Cardiac fibroblast (primary cell): ENCODE data around the gene SCMH1.

Experiments used
- DNase-seq, 2 donors: peaks; one replicate each; pipeline versions ENCODE4 v3.0.0 to v3.0.0-alpha.2; 2010; ENCODE audit warnings: low read depth in 2 of 2
- H3K4me3 ChIP-seq, 2 donors: replicated peaks in 1 of 2; 1 replicate in 1 of 2; 2 replicates in 1 of 2; pipeline ENCODE4 v1.5.1; 2011; ENCODE audit warnings: low read depth in 2 of 2, low read length in 2 of 2, mild to moderate bottlenecking in 2 of 2, moderate library complexity in 1 of 2
- TF ChIP-seq, protein P1 (sequence below): IDR thresholded peaks from one replicate; pipeline ENCODE4 v1.5.1; 2011; ENCODE audit warnings: low read depth, mild to moderate bottlenecking, low read length, inconsistent platforms

SCMH1 gene

GRCh38 chr1:41160498-41161110, 81.5 kb downstream of the SCMH1 start:
- no peak for DNase-seq
- H3K4me3 ChIP-seq = no peak overlapping the region
- TF ChIP-seq, protein P1, sequence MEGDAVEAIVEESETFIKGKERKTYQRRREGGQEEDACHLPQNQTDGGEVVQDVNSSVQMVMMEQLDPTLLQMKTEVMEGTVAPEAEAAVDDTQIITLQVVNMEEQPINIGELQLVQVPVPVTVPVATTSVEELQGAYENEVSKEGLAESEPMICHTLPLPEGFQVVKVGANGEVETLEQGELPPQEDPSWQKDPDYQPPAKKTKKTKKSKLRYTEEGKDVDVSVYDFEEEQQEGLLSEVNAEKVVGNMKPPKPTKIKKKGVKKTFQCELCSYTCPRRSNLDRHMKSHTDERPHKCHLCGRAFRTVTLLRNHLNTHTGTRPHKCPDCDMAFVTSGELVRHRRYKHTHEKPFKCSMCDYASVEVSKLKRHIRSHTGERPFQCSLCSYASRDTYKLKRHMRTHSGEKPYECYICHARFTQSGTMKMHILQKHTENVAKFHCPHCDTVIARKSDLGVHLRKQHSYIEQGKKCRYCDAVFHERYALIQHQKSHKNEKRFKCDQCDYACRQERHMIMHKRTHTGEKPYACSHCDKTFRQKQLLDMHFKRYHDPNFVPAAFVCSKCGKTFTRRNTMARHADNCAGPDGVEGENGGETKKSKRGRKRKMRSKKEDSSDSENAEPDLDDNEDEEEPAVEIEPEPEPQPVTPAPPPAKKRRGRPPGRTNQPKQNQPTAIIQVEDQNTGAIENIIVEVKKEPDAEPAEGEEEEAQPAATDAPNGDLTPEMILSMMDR = no peak

DNA sequence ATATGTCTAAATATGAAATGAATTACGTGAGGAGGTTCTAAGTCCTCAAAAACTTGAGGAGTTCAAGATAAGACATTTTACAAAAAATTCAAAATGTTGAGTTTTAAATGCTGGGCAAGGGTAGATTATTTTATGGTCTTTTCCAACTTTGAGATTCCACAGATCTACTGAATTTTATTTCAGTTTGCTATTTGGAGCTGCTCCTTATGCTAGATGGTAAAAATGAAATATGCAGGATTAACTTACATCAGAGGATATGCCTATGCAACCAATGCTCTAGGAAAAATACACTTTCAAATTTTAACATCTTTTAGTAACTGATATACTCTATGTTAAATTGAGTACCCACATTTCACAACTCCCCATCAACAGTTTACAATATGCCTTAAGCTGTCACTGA, 83.1 kb downstream of the SCMH1 start:
- TF ChIP-seq, protein P1 = no peak
- no peak overlapping the region for H3K4me3 ChIP-seq
- no peak for DNase-seq

GRCh38 chr1:41158147-41158875, 83.8 kb downstream of the SCMH1 start:
- TF ChIP-seq, protein P1 = no peak

GRCh38 chr1:41155105-41155504, 87.0 kb downstream of the SCMH1 start:
- DNase-seq = no peak
- TF ChIP-seq, protein P1 = no peak
- no peak overlapping the region for H3K4me3 ChIP-seq

More at GRCh38 chr1:41158147-41158875, 83.8 kb downstream of the SCMH1 start:
- DNase-seq = no peak
- no peak overlapping the region for H3K4me3 ChIP-seq

GRCh38 chr1:41153750-41154274, 88.3 kb downstream of the SCMH1 start:
- TF ChIP-seq, protein P1 = no peak
- H3K4me3 ChIP-seq = no peak overlapping the region
- DNase-seq = no peak

GRCh38 chr1:41152622-41153044, 89.5 kb downstream of the SCMH1 start:
- peak; percentile 86 to 95 for DNase-seq
- H3K4me3 ChIP-seq = no peak overlapping the region
- TF ChIP-seq, protein P1 = no peak
